GM18517 (cell line): ENCODE data around the gene BCAP29.
A peak's percentile ranks its signal among the peaks of the same experiment; 100 is the strongest.
"Not testable (repeated sequence)": the region's sequence is repeated elsewhere in the genome, so short reads cannot be mapped to it uniquely, and the experiment has no call there.

Source experiments
- ATAC-seq: cut with Tn5 transposase; IDR thresholded peaks from one replicate; pipeline ENCODE4 v1.9.1; 2021; ENCODE audit warnings: mild to moderate bottlenecking, moderate library complexity; ENCODE audit not compliant: unreplicated experiment

Gene BCAP29

DNA sequence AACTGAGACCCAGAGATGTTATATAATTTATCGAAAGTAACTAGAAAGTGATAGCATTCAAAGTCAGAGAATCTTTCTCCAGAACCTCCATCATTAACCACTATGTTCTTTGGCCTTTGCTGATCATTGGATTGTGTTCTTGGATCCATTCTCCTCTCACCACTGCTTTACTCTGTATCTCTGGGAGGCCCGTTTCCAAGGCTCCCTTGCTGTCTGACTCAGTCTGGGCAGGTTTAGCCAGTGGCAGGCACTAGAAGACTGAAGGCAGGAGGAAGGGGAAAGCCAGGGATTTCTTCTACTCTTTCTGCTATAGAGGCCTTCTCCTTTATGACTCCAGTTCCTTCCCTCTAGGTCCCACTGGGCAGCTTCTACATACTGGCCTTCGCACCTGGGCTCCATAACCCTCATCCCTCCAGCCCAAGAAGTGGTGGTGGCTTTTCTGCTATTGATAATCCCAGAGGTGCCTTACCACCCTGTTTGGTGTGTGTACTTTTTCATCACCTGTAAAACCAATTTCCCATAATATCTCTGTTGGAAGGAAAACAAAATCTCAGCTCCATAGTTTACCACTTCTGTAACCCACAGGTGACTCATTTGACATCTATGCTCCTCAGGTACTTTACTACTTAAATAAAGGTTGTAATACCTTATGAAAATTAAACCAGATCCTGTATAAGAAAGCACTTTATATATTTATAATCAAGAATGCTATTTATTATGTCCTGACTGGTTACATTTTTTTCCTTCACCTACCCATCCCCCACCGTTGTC is 36.0 kb downstream of the BCAP29 start:
- no peak for ATAC-seq

DNA sequence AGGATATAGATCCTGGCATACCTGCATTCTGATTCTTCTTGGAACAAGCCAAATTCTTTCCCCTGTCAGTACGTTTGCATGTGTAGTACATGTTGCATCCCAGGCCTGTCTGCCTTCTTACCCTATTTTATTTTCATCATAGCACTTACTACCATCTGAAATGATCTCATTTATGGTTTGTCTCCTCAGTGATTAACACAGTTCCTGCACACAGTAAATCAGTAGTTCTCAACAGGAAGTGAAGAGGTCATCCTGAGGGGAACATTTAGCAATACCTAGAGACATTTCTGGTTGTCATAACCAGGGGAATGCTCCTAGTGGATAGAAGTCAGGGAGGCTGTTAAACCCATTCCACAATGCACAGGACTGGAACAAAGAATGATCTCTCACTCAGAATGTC is 42.4 kb downstream of the BCAP29 start:
- no peak for ATAC-seq

DNA sequence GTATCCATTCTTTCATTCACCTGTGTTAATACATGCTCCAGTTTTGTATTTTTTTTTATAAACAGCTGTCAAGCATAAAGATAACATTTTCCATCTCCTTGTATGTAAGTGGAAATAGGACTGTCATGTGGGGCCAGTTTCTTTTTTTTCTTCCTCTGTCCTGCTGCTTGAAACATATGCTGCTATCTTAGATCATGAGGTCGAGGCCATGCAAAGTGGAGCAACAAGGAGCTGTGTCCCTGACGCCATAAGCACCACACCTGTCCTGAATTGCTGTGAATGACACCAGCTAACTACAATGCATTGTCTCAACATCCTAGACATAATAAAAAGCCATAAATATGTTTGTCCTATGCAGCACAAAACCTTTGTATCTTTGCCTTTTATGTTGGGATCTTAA is 42.8 kb downstream of the BCAP29 start:
- ATAC-seq = no peak

DNA sequence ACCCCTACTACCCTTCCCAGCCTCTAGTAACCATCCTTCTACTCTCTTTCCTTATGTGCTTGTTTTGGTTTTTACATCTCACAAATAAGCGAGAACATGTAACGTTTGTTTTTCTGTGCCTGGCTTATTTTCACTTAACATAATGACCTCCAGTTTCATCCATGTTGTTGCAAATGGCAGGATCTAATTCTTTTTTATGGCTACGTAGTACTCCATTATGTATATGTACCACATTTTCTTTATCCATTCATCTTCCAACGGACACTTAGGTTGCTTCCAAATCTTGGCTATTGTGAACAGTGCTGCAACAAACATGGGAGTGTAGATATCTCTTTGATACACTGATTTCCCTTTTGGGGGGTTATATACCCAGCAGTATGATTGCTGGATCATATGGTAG is 47.0 kb downstream of the BCAP29 start:
- no peak for ATAC-seq

GRCh38 chr7:107628461-107629064 is 48.5 kb downstream of the BCAP29 start:
- ATAC-seq = no peak

DNA sequence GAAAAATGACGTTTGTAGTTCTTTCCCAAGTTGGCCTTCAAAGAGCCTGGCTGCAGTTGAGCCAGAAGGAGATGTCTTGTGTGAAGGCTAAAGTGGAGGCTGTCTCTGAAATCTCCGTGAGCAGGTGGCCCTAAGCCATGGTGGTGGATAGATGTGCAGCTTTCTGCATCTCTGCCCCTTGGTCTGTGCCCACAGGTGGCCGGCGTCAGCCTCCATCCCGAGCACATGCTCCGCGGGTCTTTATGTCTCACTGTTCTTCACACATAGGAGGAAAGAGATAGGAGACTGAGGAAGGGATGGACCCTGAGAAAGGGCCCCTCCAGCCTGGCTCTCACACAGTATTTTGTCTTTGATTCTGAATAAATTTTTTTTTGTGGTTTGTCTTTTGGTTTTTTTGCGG is 50.3 kb downstream of the BCAP29 start:
- ATAC-seq = no peak

GRCh38 chr7:107631588-107632491 is 51.8 kb downstream of the BCAP29 start:
- ATAC-seq = no peak

- no peak for ATAC-seq
Measured at GRCh38 chr7:107632492-107632865, 52.4 kb downstream of the BCAP29 start.

GRCh38 chr7:107638594-107638993 is 58.5 kb downstream of the BCAP29 start:
- peak; percentile 96 for ATAC-seq

- not testable (repeated sequence) for ATAC-seq
Measured at GRCh38 chr7:107639070-107639469, 59.0 kb downstream of the BCAP29 start.

DNA sequence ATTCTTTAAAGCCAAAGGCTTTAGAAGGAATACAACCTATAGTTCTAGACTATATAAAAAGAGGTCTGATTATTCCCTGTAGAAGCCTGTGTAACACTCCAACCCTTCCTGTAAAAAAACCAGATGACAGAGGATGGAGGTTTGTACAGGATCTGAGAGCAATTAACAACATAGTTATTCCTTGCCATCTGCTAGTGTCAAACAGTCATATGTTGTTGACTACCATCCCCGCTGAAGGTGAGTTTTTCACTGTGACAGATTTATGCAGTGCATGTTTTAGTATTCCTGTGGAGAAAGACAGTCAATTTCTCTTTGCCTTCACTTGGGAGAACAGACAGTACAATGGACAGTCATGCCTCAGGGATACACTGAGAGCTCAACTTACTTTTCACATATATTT is 61.6 kb downstream of the BCAP29 start:
- ATAC-seq = no peak

- ATAC-seq = no peak
Measured at GRCh38 chr7:107642501-107642900, 62.5 kb downstream of the BCAP29 start.

DNA sequence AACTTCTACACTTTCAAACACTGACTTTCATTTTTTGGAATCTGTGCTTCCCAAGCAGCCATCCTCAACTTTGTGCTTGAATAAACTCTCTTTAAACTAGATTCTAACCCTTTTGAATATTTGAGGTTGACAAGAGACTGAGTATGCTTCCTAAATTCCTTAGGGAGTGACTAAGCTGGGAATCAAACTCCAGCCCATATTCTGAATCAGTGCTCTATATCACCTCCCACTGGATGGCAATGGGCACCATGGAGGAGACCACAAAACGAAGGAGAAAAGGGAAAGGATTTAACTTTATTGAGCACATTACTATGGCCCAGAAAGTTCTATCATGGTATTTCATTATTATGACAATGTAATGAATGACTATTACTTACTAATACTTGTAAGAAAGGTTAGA is 63.4 kb downstream of the BCAP29 start:
- no peak for ATAC-seq

- no peak for ATAC-seq
Measured at GRCh38 chr7:107643938-107644308, 63.9 kb downstream of the BCAP29 start.

DNA sequence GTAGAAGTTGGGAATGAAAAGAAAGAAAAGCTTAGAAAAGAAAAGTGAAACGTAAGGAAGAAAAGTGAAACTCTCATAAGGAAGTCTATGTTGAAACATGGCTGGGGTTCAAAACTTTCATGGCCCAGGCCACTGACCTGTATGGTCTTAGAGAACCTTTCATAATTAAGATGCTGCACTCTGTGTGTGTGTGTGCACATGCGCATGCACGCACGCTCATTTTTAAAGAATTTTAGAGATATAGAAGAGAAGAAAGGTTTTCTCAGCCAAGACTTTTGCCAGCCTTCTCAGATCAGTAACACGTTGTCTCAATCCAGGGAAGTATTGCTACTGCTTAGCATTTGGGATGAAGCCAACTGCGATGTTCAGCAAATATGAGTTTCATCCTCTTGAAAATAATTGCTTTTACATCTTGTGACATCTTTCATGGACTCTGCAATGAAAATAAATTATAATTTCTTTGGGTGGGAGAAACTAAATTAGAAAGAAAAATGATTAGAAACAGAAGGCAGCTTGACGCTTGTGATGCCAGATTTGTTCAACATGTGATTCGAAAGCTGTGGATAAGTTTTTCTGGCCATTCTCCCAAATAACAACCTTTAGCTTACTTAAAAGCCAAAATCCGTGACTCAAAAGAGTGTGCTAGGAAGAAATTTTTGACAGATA is 64.4 kb downstream of the BCAP29 start:
- no peak for ATAC-seq

GRCh38 chr7:107652642-107653041 is 72.6 kb downstream of the BCAP29 start:
- no peak for ATAC-seq

GRCh38 chr7:107658467-107658866 is 78.4 kb downstream of the BCAP29 start:
- no peak for ATAC-seq

DNA sequence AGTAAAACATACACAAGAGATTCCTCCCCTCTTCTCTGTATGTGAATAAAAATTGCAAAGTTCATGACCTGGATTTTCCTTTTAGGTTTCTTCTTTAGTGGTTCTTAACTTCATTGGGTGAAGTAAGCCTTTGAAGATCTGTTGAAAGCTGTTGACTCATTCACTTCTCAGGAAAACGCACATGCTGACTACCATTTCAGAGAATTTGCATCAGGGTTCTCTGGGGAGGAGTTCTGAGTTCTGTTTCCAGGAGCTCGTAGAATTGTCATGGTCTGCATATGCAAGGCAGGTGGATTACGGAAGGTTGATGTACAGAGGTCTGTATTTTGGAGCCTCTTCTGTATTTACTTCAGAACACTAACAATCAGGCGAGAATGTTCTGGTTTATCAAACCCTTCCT is 79.6 kb downstream of the BCAP29 start:
- ATAC-seq = no peak

- no peak for ATAC-seq
Measured at GRCh38 chr7:107660381-107661080, 80.5 kb downstream of the BCAP29 start, which contains the start of gene SLC26A4. Gene SLC26A4 (plus strand): TSS chr7:107660828. CDS start chr7:107661642, 814 bp downstream.

GRCh38 chr7:107661081-107661864 is 81.2 kb downstream of the BCAP29 start:
- ATAC-seq = no peak
